Measurements from ENCODE around the gene JMJD1C. TPM values are rescaled to one million over a fixed set of nuclear protein-coding genes. Genes with fewer than 3 reads are reported as not detected.
A peak's percentile ranks its signal among the peaks of the same experiment; 100 is the strongest.

JMJD1C gene
- total and polyA plus RNA-seq, 10 of the 15 experiments (the other 5 are each of a cell fraction or from before 2014, with no cell fraction given), result 31.2 to 83.3 (median 49.5) TPM

DNA sequence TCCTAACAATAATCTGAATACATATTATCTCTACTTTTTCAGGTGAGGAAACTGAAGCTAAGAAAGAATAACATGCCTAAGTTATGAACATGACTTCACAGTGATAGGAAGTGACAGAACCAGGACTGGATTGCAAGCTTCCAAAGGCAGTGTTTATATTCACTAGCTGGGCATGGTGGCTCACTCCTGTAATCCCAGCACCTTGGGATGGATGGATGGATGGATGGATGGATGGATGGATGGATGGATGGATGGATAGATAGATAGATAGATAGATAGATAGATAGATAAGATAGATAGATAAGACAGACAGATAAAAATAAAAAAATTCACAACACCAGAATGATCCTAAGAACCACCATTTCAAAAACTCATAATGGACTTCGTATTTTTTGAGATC, 18.2 kb upstream of the JMJD1C start (continued):
- TF ChIP-seq, protein P1, sequence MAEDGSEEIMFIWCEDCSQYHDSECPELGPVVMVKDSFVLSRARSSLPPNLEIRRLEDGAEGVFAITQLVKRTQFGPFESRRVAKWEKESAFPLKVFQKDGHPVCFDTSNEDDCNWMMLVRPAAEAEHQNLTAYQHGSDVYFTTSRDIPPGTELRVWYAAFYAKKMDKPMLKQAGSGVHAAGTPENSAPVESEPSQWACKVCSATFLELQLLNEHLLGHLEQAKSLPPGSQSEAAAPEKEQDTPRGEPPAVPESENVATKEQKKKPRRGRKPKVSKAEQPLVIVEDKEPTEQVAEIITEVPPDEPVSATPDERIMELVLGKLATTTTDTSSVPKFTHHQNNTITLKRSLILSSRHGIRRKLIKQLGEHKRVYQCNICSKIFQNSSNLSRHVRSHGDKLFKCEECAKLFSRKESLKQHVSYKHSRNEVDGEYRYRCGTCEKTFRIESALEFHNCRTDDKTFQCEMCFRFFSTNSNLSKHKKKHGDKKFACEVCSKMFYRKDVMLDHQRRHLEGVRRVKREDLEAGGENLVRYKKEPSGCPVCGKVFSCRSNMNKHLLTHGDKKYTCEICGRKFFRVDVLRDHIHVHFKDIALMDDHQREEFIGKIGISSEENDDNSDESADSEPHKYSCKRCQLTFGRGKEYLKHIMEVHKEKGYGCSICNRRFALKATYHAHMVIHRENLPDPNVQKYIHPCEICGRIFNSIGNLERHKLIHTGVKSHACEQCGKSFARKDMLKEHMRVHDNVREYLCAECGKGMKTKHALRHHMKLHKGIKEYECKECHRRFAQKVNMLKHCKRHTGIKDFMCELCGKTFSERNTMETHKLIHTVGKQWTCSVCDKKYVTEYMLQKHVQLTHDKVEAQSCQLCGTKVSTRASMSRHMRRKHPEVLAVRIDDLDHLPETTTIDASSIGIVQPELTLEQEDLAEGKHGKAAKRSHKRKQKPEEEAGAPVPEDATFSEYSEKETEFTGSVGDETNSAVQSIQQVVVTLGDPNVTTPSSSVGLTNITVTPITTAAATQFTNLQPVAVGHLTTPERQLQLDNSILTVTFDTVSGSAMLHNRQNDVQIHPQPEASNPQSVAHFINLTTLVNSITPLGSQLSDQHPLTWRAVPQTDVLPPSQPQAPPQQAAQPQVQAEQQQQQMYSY (CRISPR knock-in tag; IDR thresholded peaks at IDR 0.05), result no peak

DNA sequence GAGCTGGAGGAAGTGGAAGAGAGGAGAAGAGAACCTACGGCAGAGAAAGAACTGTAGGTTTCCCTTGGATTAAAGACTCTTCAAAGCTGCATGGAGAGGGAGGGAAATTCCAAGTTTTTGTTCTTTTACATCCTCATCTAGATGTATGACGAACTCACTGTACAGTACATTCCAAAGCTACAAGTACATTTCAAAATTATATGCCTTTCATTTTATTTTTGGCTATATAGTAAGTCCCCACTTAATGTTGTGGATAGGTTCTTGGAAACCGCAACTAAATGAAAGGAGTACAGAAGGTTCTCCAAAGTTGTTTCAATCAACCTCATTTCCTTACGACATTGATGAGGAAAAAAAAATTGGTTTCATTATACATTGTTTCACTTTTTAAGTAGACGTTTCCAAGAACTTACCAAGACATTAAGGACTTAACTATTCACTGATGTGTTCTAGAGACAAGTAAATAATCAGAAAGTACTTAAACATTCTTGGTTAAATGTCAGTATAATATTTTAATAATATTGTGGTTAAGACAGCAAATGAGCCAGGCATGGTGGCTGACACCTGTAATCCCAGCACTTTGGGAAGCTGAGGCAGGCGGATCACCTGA, 16.1 kb upstream of the JMJD1C start:
- H3K4me1 ChIP-seq (ENCODE audit: control insufficient read depth, insufficient read depth, low read length), result no peaks in the 10 kb centered on the region
- no peaks in the 10 kb centered on the region for H4K20me1 ChIP-seq (ENCODE audit: control insufficient read depth, insufficient read depth)
- POLR2A ChIA-PET, result no interaction called here
- SMC1A ChIA-PET (ENCODE audit: uncharacterized antibody, unreplicated experiment), result interaction anchor here (1.0 to 1.9 kb wide), 8 partner anchors 7 to 147 kb away, joined by 3 to 7 read pairs (median 4); no protein-coding TSS in a partner anchor
- in situ Hi-C loops (cut with MboI) (no loop called here), intact Hi-C loops (cut with micrococcal nuclease; ENCODE audit: unreplicated experiment) (no loop called here)
- H3K4me3 ChIP-seq, result no peak overlapping the region
- FAIRE-seq (no peak), DNase-seq (ENCODE audit: low read depth, low spot score) (no peak), ATAC-seq (no peak)
- no peak overlapping the region for H2AFZ ChIP-seq (ENCODE audit: control insufficient read depth, low read depth, low read length)
- BruUV-seq (replicated peaks), result no TSS peak
- H3K79me2 ChIP-seq (ENCODE audit: control insufficient read depth, insufficient read depth, low read length), result peaks cover 20% of the 10 kb centered on the region
- CTCF ChIA-PET, result interaction anchor here (1.0 to 3.7 kb wide), 3 partner anchors 8 to 256 kb away, joined by 3 to 12 read pairs (median 3); no protein-coding TSS in a partner anchor
- H3K9me3 ChIP-seq (replicated peaks; ENCODE audit: control insufficient read depth, insufficient read depth, low read length), result no peaks in the 10 kb centered on the region
- no peak overlapping the region for H3K9ac ChIP-seq (ENCODE audit: control insufficient read depth, insufficient read depth, low read length)
- RAD21 ChIA-PET (ENCODE audit: unreplicated experiment), result no interaction called here
- H3K36me3 ChIP-seq (ENCODE audit: control insufficient read depth in 2 of 2, insufficient read depth in 2 of 2, low read length in 1 of 2), result no peaks in the 10 kb centered on the region
- H3K27ac ChIP-seq (ENCODE audit: control insufficient read depth, insufficient read depth), result no peak overlapping the region
- H3K27me3 ChIP-seq (replicated peaks in 1 of 2; ENCODE audit: control insufficient read depth in 2 of 2, insufficient read depth in 2 of 2, low read length in 1 of 2), result no peaks in the 10 kb centered on the region
- no peak overlapping the region for H3K4me2 ChIP-seq (ENCODE audit: control insufficient read depth, insufficient read depth)
- WGBS (ENCODE audit: insufficient coverage, insufficient replicate concordance, low lambda C conversion rate, missing lambda C conversion rate), result 71% methylated on average over 6 of the region's 6 CpGs
- TF ChIP-seq, protein P2, sequence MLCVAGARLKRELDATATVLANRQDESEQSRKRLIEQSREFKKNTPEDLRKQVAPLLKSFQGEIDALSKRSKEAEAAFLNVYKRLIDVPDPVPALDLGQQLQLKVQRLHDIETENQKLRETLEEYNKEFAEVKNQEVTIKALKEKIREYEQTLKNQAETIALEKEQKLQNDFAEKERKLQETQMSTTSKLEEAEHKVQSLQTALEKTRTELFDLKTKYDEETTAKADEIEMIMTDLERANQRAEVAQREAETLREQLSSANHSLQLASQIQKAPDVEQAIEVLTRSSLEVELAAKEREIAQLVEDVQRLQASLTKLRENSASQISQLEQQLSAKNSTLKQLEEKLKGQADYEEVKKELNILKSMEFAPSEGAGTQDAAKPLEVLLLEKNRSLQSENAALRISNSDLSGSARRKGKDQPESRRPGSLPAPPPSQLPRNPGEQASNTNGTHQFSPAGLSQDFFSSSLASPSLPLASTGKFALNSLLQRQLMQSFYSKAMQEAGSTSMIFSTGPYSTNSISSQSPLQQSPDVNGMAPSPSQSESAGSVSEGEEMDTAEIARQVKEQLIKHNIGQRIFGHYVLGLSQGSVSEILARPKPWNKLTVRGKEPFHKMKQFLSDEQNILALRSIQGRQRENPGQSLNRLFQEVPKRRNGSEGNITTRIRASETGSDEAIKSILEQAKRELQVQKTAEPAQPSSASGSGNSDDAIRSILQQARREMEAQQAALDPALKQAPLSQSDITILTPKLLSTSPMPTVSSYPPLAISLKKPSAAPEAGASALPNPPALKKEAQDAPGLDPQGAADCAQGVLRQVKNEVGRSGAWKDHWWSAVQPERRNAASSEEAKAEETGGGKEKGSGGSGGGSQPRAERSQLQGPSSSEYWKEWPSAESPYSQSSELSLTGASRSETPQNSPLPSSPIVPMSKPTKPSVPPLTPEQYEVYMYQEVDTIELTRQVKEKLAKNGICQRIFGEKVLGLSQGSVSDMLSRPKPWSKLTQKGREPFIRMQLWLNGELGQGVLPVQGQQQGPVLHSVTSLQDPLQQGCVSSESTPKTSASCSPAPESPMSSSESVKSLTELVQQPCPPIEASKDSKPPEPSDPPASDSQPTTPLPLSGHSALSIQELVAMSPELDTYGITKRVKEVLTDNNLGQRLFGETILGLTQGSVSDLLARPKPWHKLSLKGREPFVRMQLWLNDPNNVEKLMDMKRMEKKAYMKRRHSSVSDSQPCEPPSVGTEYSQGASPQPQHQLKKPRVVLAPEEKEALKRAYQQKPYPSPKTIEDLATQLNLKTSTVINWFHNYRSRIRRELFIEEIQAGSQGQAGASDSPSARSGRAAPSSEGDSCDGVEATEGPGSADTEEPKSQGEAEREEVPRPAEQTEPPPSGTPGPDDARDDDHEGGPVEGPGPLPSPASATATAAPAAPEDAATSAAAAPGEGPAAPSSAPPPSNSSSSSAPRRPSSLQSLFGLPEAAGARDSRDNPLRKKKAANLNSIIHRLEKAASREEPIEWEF (IDR thresholded peaks at IDR 0.05; ENCODE audit: insufficient replicate concordance, low read depth, low read length), result peak; percentile 15
- TF ChIP-seq ESRRA (IDR thresholded peaks at IDR 0.05; ENCODE audit: low read length), result no peak
- no peak for TF ChIP-seq ASH2L (IDR thresholded peaks at IDR 0.05; ENCODE audit: borderline replicate concordance, low read depth)
- no peak for TF ChIP-seq BACH1 (IDR thresholded peaks at IDR 0.05; ENCODE audit: borderline replicate concordance)

Data from GM12878 (cell line).